HG03159 (cell line): ENCODE data around the gene LLGL2.
"Not testable (repeated sequence)": the region's sequence is repeated elsewhere in the genome, so short reads cannot be mapped to it uniquely, and the experiment has no call there.

ENCODE experiments used
- ATAC-seq: cut with Tn5 transposase; IDR thresholded peaks from one replicate; pipeline ENCODE4 v1.9.1; 2021; ENCODE audit warnings: mild to moderate bottlenecking, moderate library complexity; ENCODE audit not compliant: unreplicated experiment

Gene LLGL2

GRCh38 chr17:75566834-75567233 lies 41.3 kb downstream of the LLGL2 start:
- no peak for ATAC-seq

- no peak for ATAC-seq
Observed at GRCh38 chr17:75568412-75569255, 43.1 kb downstream of the LLGL2 start.

GRCh38 chr17:75570034-75570676 lies 44.7 kb downstream of the LLGL2 start:
- ATAC-seq, result no peak

DNA sequence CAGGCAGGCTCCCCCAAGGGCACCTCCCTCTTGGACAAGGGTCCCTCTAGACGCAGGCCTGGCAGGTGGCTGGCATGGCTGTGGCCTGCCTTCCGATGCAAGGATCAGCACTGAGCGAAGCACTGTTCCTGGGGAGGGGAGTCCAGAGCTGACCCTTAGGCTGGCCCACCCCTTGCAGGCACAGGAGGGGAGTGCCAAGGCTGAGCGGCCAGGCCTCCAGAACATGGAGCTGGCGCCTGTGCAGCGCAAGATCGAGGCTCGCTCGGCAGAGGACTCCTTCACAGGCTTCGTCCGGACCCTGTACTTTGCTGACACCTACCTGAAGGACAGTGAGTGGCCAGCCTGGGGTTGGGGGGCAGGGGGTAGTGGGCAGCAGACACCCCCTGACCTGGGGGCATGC lies 45.3 kb downstream of the LLGL2 start:
- no peak for ATAC-seq

GRCh38 chr17:75571197-75571884 lies 45.8 kb downstream of the LLGL2 start:
- ATAC-seq, result no peak

DNA sequence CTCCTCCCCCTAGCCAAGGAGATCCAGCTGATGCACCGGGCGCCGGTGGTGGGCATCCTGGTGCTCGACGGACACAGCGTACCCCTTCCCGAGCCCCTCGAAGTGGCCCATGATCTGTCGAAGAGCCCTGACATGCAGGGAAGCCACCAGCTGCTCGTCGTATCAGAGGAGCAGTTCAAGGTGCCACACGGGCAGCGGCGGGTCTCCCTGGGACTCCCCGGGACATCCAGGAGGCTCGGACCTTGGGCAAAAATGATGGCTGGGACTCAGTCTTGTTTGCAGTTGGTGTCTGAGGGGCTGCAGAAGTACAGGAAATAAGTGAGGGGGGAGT lies 46.4 kb downstream of the LLGL2 start:
- ATAC-seq, result no peak

DNA sequence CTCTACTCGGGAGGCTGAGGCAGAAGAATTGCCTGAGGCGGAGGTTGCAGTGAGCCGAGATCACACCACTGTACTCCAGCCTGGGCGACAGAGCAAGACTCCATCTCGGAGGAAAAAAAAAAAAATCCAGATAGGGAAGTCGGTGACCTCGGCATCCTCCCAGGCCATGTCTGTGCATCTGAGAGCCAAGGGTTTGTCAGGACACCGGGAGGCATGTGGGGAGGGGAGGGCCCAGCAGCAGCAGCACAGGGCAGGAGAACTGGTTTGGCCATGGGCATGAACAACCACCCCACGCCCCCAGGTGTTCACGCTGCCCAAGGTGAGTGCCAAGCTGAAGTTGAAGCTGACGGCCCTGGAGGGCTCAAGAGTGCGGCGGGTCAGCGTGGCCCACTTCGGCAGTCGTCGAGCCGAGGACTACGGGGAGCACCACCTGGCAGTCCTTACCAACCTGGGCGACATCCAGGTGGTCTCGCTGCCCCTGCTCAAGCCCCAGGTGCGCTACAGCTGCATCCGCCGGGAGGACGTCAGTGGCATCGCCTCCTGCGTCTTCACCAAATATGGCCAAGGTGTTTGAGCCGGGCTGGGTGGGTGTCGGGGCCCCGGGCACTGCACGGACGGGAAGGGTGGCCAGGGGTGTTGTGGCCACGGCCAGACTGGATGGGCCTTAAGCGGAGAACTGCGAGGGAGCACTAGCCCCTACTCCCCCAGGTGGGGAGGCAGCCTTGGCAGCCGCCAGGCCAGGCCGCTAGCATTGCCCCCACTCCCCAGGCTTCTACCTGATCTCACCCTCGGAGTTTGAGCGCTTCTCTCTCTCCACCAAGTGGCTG lies 47.4 kb downstream of the LLGL2 start:
- no peak for ATAC-seq

DNA sequence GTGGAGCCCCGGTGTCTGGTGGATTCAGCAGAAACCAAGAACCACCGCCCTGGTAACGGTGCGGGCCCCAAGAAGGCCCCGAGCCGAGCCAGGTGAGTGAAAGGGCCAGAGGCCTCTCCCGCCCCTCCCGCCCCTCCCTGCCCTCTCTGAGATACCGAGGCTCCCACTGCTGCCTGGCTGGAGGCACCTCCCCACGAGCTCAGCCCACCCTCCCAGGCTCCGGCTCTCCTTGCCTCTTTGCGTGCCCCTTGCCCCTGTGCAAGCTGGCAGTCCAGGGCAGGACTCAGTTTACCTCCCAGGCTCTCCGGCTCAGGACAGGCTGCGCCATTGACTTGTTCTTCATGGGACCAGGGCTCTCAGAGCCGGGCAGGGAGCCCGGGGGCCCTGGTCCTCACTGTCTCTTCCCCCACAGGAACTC lies 48.1 kb downstream of the LLGL2 start:
- ATAC-seq, result no peak

- ATAC-seq, result no peak
Observed at GRCh38 chr17:75573994-75574393, 48.5 kb downstream of the LLGL2 start.

DNA sequence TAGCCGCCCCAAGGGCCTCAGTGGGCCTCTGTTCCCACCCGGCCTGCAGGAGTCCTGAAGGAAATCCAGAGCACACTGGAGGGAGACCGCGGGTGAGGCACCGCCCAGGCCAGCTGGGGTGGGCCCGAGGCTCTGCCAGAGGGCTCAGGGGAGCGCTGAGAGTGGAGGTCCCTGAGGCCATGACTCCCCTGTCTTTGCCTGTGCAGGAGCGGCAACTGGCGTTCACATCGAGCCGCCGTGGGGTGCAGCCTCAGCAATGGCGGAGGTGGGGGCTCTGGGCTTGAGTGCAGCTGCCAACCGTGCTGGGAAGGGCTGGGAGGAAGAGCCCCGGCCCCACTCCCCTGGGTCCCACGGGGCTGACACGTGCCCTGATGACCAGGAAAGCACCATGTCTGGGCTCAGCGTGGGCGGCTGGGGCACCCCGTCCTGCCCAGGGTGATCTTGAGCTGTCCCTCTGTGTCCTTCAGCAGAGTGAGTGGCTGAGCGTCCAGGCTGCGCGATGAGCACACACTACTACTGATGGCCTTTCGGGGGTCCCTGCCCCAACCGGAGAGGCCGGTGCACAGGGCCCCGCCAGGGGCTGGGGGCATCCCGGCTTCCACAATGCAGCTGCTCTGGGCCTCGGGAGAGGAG lies 49.0 kb downstream of the LLGL2 start:
- ATAC-seq, result no peak

DNA sequence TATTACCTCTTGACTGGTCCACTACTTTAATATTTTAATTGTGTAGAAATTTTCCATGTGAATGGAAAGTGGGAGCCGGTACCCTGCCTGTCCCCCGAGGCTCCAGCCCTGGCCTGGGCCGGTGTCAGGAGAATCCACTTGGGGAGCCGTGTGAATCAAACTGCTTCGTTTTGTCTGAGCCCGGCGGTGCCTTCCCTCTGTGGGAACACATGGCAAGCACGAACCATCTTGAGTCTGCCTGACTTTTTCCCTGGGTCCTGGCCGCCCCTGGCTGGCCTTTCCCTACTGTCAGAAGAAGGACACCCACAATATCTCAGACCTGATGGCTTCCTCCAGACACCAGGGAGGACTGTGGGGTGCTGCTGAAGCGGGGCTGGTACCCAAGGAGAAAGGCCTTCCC lies 49.7 kb downstream of the LLGL2 start:
- no peak for ATAC-seq

DNA sequence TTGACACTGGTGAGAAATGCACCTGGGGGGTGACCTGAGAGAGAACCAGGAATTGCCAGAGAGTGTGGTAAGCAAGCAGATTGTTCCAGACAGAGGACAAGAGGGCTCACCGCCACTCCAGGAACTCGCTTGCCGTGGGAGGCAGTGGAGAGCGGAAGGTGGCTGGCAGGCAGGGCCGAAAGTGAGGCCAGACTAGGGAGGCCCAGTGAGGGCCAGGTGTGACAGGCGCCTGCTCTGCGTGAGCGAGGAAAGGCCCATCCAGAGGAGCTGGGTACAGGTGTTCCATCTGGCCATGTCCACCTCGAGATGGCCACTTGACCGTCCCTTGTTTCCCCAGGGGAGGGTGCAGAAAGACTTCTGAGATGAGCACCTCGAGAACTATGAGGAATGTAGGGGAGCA lies 50.2 kb downstream of the LLGL2 start:
- no peak for ATAC-seq

DNA sequence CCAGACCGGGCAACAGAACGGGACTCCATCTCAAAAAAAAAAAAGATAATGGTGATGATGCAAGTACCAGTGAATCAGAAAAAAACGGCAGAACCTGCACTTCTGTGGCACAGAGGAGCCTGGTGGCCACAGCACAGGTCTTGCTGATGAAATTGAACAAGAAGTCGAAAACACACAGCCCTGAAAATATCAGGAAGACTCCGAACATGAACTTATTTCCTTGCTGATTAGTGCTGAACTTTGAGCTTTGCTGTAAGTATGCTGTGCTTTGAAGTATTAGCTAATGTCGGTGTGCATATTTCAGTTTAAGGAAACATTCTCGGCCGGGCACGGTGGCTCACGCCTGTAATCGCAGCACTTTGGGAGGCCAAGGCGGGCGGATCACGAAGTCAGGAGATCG lies 51.2 kb downstream of the LLGL2 start:
- no peak for ATAC-seq

GRCh38 chr17:75581121-75581725 lies 55.7 kb downstream of the LLGL2 start:
- not testable (repeated sequence) for ATAC-seq

- ATAC-seq, result not testable (repeated sequence)
Observed at GRCh38 chr17:75583197-75583596, 57.7 kb downstream of the LLGL2 start.

- ATAC-seq, result no peak
Observed at GRCh38 chr17:75584849-75585175, 59.3 kb downstream of the LLGL2 start.

GRCh38 chr17:75587675-75588595 lies 62.4 kb downstream of the LLGL2 start, which contains the start of gene MYO15B:
TSS of gene MYO15B (plus strand) at chr17:75587800. CDS start at chr17:75588058, 258 bp downstream.
- no peak for ATAC-seq

GRCh38 chr17:75588596-75589011 lies 63.1 kb downstream of the LLGL2 start:
- peak; percentile 17 for ATAC-seq
